ENCODE results near the gene CCL11.

CCL11 gene

DNA sequence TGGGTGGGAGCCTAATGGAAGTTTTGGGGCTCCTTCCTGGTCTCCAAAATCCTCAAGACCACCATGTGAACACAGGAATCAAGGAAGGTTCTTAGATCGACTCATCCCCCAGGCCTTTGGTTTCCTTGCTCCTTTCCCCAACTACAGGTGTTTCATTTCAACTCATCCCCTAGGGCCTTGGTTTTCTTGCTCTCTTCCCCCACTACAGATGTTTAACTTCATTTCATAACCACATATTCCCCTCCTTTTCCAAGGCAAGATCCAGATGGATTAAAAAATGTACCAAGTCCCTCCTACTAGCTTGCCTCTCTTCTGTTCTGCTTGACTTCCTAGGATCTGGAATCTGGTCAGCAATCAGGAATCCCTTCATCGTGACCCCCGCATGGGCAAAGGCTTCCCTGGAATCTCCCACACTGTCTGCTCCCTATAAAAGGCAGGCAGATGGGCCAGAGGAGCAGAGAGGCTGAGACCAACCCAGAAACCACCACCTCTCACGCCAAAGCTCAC, at the start of gene CCL11:
CCL11 (plus strand) TSS at position 457 of the 507 bp plus-strand sequence. CDS start 67 bp downstream, outside the sequence.
- no peak for DNase-seq (ENCODE audit: low spot score)

- no peak for DNase-seq (ENCODE audit: low spot score)
Observed at GRCh38 chr17:34236281-34236892, 49.2 kb upstream of the CCL11 start.

DNA sequence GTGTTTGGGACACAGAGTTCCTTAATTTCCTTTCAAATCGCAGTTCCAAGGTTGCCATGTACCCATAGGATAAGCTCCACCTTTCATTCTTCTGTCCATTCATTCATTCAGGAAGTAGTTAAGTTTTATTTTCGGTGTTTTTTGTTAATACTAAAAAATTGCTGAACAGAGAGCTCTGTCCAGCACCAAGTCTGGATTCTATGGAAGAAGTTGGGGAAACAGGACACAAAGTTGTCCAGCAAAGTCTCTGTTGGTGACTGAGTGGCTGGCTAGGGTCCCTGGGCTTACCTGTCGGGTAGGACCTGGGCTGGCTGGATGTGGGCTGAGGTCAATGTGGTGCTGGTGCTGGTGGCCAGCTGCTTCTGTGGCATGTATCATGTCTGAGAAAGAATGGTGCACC, 48.1 kb upstream of the CCL11 start:
- DNase-seq (ENCODE audit: low spot score), result no peak

- no peak for DNase-seq (ENCODE audit: low spot score)
Observed at GRCh38 chr17:34241062-34241461, 44.5 kb upstream of the CCL11 start.

DNA sequence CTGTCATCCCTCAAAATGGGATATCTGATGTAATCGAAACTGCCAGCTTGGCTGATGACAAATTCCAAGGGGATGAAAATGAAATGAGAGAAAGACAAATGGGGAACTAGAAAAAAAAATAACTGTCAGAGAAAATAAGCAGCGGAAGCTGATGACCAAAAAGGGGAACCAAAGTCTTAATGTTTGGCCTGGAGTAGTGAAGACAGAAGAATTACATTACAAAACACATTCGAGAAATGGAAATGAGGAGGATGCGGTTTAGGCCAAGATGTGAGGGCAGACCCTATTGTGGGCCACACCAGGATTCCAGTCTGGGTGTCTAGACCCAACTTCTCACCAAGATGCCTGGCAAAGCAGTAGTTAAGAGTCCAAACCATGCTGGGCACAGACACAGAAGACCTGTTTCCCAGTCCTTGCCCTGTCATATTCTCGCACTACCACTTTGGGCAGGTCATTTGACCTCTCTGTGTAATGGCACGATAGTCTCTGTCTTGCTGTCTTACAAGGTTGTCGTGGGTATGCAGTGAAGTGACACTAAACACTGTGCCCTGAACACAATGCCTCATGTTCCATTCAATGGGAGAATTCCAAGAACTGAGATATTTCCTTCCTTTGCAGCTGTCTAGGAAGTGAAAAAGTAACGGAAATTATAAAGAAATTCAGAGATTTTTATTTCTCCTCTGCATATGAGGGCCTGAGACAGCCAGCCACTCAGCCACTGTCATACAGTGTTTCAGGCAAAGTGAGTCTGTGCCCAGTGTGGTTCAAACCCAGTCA, 42.8 kb upstream of the CCL11 start:
- no peak for DNase-seq (ENCODE audit: low spot score)

DNA sequence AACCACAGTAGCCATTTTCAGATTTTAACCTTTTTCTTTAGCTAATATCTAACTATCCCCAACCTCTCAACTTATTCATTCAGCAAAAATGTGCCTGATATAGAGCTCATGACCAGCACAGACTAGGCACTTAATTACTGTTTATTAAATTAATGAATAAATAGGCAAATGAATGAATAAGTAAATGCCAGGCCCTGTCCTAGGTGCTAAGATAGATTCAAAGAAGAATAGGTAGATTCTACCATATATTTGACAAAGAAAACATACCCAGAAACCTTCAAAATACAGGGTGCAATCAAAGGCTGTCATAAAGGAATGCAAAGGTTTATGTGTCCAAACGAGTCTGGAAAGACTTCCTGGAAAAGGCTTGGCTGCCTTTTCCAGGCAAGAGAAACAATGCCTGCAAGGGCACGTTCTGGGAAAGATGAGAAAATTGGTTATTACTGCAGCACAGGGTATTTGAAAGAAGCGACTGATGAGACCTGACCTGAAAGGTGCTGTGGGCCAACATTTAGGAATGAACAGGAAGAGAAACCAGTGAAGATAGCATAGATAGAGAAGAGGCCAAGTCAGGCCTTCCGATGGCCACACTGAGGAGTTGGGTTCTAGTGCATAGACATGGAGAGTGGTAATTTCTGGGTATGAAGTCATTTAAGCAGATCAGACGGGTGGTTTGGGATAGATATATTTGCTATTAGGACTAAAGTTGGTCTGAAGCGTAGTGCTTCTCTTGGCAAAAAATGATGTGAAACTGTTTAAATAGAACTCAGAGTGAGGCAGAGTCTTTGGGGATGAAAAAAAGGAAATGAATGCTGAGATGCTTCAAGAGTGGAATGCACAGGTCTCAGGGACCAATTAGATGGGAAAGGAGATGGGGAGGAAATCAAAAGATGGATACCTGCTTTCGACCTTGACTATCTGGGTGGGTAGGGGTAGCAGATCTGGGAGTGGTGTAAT, 41.9 kb upstream of the CCL11 start:
- DNase-seq (ENCODE audit: low spot score), result no peak

GRCh38 chr17:34245351-34245905, 40.1 kb upstream of the CCL11 start:
- DNase-seq (ENCODE audit: low spot score), result no peak

DNA sequence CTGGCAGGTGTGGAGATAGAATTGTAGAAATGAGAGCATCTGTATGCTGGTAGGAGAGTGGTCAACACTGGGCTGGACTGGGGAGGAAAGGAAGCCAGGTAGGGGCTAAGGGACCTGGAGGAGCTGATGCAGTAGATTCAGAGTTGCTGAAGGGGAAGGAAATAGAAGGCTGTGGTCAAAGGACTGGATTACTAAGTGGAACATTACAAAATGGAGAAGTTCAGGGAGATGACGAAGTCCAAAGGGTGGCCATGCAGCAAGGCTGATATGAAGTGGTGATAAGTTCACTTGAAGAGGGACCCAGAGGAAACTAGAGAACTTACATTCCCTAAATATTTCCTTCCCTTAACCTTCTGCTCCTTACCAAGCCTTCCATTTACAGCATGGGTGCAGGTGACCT, 39.1 kb upstream of the CCL11 start:
- no peak for DNase-seq (ENCODE audit: low spot score)

- DNase-seq (ENCODE audit: low spot score), result peak; percentile 21
Observed at GRCh38 chr17:34246881-34247280, 38.7 kb upstream of the CCL11 start.

DNA sequence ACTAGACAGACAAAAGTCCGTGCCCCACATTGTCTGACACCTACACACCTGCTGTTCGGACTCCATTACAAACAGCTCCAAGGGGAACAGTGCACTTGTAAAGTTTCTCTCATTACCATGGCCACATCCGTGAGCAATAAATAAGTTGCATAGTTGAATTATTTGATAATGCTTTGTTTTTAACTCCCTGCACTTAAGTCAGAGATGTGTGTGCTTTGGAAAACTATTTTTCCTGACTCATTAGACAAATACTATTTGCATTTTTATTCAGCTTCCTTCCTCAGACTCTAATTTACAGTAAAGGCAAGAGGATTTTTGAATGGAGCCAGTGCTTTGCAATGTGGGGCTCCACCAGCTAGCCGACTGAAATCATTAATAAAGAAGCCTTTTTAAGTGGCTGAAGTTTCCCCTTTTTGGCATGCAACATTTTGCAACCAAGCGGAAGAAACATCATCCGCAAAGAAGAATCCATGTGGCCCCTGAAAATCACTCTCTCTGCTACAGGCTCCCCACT, 37.0 kb upstream of the CCL11 start:
- DNase-seq (ENCODE audit: low spot score), result peak; percentile 3

DNA sequence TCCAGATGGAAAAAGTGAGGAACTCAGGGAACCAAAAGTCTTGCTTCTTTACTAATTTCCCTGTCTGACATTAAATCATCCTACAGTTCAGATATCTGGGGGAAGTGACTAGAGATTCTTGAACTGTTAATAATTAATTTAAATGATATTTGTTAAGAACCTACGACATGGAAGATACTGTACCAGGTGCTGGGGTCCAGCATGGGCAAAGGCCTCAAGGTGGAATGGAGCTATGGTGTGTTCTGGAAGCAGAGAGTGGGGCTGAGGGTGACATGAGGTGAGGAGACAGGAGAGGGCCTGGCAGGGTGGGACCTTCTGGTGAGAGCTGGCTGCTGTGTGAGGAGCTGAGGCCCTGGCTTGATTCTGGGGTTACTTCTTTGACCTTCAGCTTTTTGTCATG, 36.5 kb upstream of the CCL11 start:
- no peak for DNase-seq (ENCODE audit: low spot score)

- no peak for DNase-seq (ENCODE audit: low spot score)
Observed at GRCh38 chr17:34249478-34249877, 36.1 kb upstream of the CCL11 start.

DNA sequence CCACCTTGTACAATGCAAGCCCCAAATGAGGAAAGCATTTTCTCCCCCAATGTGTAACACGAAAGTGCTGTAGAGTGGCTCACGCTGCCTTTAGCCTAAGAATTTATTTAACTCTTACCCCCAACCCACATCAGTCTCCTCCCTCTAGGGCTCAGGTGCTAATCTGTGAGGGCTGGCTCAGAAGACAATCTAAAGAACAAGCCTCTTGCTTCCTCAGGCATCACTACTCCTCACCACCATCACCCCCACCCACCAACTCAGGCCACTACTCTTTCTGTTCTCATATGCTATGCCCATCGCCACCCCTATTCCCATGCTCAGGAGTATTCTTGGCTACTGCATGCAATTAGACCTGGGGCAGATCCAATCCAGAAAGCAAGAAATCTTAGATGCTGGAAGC, 34.4 kb upstream of the CCL11 start:
- no peak for DNase-seq (ENCODE audit: low spot score)

GRCh38 chr17:34252095-34252443, 33.5 kb upstream of the CCL11 start:
- no peak for DNase-seq (ENCODE audit: low spot score)

GRCh38 chr17:34252444-34253138, 33.0 kb upstream of the CCL11 start:
- peak; percentile 26 for DNase-seq (ENCODE audit: low spot score)

- DNase-seq (ENCODE audit: low spot score), result no peak
Observed at GRCh38 chr17:34253139-34253525, 32.4 kb upstream of the CCL11 start.

DNA sequence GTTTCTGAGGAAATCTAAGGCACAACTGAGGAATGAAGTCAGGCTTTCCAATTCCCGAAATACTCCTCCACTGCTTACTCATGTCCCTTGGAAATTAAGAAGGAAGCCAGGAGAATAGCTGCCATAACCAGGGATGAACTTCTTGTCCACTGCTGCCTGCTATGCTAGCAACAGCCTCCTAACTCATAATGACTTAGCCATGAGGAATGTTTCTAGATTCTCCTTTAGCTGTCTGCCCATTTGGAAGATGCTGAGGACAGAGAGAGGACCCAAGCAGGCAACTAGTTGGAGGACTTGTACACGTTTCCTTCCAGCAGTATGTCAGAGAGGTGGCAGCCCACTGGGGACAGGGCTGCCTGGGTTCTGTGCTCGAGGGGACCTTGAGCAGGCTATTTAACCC, 31.4 kb upstream of the CCL11 start:
- no peak for DNase-seq (ENCODE audit: low spot score)

GRCh38 chr17:34254651-34255380, 30.7 kb upstream of the CCL11 start, which contains the start of gene CCL2:
Gene CCL2, plus strand, starts transcription at chr17:34255285. Its CDS starts 65 bp downstream, at chr17:34255350.
- DNase-seq (ENCODE audit: low spot score), result peak; percentile 5

DNA sequence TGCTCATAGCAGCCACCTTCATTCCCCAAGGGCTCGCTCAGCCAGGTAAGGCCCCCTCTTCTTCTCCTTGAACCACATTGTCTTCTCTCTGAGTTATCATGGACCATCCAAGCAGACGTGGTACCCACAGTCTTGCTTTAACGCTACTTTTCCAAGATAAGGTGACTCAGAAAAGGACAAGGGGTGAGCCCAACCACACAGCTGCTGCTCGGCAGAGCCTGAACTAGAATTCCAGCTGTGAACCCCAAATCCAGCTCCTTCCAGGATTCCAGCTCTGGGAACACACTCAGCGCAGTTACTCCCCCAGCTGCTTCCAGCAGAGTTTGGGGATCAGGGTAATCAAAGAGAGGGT, 30.2 kb upstream of the CCL11 start:
- no peak for DNase-seq (ENCODE audit: low spot score)

GRCh38 chr17:34255841-34256240, 29.7 kb upstream of the CCL11 start:
- DNase-seq (ENCODE audit: low spot score), result no peak
